Glomerular visceral epithelial cell (primary cell): Measurements from ENCODE around the gene HTR3E.
"Not testable (repeated sequence)": the region's sequence is repeated elsewhere in the genome, so short reads cannot be mapped to it uniquely, and the experiment has no call there.

Source experiments
- DNase-seq: peaks from one replicate; pipeline ENCODE4 v3.0.0-alpha.2; 2016; ENCODE audit errors: extremely low spot score

Gene HTR3E

GRCh38 chr3:184116017-184116416 lies 19.2 kb downstream of the HTR3E start:
- no peak for DNase-seq

- DNase-seq, result no peak
These were observed 20.8 kb downstream of the HTR3E start for GRCh38 chr3:184117636-184118035.

GRCh38 chr3:184121031-184121430 lies 24.2 kb downstream of the HTR3E start:
- DNase-seq, result not testable (repeated sequence)

DNA sequence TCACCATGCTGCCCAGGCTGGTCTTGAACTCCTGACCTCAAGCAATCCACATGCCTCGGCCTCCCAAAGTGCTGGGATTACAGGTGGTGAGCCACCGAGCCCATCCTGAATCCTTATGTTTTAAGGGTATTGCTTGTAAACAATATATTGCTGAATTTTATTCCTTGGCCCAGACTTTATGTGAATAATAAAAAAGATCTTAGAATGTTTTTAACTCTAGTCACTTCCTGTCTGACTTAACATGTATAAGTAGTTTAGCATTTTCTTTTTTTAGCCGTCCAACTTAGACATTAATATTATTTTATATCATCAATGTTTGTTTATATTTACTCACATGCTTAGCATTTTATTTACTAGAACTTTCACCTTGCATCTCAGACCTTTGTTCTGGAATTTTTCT lies 29.1 kb downstream of the HTR3E start:
- DNase-seq, result no peak

DNA sequence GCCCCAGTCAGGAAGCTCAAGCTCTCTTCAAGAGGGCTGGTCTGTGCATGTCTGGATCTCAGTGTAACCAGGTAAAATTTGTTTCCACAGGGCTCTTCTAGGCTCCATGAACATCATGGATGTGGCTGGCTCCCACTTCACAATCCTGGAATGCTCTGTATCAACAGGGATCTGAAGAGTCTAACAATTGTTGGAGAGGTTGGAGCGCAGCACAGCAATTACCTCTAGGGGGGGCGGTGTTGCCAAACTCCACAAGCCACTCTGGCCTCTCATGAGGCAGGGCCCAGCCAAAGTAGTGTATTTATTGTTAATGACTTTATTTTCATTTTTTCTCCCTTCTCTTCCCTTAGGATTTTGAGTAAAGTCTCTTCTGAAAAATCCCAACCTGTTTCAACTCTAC lies 32.1 kb downstream of the HTR3E start:
- peak; percentile 16 for DNase-seq

DNA sequence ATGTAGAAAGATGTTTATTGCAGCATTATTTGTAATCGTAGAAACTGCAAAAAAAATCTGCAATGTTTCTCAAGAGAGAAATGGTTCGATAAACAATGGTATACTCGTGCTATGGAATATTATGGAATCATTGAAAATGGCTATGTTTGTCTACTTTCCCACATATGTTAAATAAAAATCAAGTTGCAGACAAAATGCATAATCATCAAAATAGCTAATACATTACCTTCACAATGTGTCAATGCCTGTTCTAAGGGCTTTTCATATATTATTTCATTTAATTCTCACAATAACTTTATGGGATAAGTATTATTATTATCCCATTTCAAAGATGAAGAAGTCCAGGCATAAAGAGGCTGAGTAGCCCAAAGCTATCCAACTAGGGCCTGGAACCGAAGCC lies 36.1 kb downstream of the HTR3E start:
- DNase-seq, result no peak

GRCh38 chr3:184133840-184134745 lies 37.2 kb downstream of the HTR3E start:
- peak; percentile 75 for DNase-seq

DNA sequence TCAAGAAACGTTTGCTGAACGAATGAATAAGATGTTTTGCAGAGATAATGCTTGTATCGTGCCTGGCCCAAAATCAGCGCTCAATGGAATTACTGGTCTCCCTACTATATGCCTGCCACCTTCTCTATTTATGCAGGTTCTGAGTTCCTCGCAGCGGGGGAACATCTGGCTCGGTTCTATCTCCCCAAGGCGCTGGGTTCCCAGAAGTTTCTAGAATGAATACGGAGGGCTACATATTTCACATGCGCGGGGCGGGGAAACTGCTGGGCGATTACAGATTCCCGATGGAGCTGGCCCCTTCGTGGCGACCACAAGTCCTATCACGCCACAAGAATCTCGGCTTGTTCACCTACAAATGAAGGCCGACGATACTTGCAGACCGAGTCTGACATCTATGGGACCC lies 37.9 kb downstream of the HTR3E start:
- no peak for DNase-seq

GRCh38 chr3:184135149-184135910 lies 38.5 kb downstream of the HTR3E start, which contains the start of gene EIF2B5:
TSS of gene EIF2B5 (plus strand) at chr3:184135358. CDS start at chr3:184135386, 28 bp downstream.
- peak; percentile 87 for DNase-seq

DNA sequence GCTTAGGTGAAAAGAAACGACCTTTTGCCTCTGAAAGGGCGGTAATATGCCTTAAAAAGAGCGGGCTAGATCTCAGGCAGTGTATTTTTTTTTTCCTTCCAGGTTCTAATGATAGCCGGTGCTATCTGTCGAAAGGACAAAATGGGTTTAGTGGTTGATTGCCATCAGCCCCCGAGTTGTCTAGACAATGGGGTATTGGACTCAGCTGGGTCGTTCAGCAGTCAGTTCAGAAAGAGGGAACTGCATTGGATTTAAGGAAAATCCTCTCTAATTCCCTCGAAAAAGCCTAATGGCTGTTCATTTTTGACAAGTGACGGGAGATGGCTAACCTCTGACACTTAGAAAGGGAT lies 39.0 kb downstream of the HTR3E start:
- no peak for DNase-seq

DNA sequence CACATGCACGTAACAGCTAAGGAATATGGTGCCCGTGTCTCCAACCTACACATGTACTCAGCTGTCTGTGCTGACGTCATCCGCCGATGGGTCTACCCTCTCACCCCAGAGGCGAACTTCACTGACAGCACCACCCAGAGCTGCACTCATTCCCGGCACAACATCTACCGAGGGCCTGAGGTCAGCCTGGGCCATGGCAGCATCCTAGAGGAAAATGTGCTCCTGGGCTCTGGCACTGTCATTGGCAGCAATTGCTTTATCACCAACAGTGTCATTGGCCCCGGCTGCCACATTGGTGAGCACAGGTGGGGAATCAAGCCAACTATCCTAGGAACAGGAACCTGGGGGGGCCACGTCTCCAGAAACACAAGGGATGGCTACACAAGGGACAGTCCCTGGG lies 43.6 kb downstream of the HTR3E start:
- no peak for DNase-seq

GRCh38 chr3:184142199-184142598 lies 45.3 kb downstream of the HTR3E start:
- DNase-seq, result no peak

DNA sequence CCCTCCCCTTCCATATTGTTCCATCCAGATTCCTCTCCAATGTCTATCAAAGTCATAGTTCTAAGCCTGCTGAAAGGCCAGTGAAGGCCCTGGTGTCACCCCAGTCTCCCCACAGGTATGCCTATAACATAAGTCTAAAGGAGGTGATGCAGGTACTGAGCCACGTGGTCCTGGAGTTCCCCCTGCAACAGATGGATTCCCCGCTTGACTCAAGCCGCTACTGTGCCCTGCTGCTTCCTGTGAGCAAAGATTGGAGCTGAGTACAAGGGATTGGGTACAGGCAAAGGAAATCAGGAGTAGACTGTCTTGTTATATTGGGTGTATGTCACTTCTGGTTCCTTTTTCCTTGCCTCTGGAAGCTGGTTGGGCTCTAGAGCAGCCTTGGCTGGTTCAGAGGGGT lies 46.5 kb downstream of the HTR3E start:
- no peak for DNase-seq

- DNase-seq, result no peak
These were observed 47.6 kb downstream of the HTR3E start for GRCh38 chr3:184144505-184144904.

DNA sequence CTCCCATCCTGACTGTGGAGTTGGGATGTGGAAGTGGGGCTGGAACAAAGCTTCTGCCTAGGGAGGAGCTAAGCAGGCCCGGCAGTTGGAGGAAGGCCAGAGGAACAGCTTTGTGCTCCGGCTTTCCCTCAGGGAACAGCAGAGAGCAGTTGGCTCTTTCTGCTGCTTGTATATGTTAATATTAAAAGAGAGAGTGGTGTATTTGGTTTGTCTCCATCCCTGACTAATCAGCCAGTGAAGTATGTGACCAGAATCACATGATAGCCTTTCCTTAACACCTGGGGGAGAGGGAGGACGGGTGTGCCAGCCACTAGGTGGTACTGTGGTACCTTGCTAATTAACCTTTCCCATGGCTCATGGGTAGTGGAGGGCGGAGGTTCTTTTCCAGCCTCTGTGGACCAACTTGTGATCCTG lies 48.3 kb downstream of the HTR3E start:
- DNase-seq, result peak; percentile 69

DNA sequence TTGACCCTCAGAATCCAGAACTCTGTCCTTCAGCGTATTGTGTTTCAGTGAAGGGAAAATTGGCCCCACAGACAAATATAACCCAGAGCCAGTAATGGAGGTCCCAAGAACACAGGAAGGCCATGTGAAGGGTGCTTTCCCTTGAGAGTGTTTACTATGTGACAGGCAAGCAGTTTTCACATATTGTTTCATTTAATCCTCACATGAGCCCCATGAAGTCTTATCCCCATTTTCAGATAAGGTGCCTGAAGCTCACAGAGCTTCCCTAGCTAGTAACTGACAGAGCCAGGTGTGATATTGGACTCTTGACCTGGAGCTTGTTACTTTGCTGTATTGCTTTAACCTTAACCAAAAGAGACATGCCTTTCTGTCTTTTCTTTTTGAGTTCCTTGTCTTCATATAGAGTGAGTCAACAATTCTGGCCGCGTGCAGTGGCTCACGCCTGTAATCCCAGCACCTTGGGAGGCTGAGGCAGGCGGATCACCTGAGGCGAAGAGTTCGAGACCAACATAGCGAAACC lies 48.9 kb downstream of the HTR3E start:
- no peak for DNase-seq

DNA sequence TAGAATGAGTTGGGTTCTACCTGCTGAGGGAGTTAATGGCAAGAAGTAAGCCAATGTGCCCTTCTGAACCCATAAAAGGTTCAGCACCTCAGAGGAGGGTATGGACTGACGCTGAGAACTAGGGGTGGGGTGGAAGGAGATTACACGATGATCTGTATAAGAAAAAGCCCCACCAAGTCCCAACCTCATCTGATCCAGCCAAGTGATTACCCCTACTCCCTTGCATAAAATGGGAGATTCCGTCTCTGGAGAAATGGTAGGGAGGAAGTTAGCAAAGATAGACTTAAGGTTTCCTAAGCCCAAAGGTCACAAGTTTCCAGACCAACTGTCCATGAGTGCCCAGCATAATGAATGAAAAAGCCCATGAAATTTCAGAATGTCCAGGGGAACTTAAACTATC lies 51.2 kb downstream of the HTR3E start:
- DNase-seq, result no peak

DNA sequence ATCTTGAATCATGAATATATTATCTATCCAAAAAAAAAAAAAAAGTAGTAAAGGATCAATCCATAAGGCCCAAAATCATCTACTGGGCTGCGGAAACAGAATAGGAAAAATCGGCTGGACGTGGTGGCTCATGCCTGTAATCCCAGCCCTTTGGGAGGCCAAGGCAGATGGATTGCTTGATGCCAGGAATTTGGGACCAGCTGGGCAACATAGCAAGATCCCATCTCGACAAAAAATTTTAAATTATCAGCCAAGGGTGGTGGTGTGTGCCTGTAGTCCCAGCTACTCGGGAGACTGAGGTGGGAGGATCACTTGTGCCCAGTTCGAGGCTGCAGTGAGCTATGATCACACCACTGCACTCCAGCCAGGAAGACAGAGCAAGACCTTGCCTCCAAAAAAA lies 52.3 kb downstream of the HTR3E start:
- no peak for DNase-seq

GRCh38 chr3:184149770-184150169 lies 52.9 kb downstream of the HTR3E start:
- DNase-seq, result not testable (repeated sequence)

GRCh38 chr3:184154885-184155643 lies 58.2 kb downstream of the HTR3E start, which contains the start of gene DVL3:
TSS of gene DVL3 (plus strand) at chr3:184155377. CDS start at chr3:184155636, 259 bp downstream.
- peak; percentile 70 for DNase-seq

DNA sequence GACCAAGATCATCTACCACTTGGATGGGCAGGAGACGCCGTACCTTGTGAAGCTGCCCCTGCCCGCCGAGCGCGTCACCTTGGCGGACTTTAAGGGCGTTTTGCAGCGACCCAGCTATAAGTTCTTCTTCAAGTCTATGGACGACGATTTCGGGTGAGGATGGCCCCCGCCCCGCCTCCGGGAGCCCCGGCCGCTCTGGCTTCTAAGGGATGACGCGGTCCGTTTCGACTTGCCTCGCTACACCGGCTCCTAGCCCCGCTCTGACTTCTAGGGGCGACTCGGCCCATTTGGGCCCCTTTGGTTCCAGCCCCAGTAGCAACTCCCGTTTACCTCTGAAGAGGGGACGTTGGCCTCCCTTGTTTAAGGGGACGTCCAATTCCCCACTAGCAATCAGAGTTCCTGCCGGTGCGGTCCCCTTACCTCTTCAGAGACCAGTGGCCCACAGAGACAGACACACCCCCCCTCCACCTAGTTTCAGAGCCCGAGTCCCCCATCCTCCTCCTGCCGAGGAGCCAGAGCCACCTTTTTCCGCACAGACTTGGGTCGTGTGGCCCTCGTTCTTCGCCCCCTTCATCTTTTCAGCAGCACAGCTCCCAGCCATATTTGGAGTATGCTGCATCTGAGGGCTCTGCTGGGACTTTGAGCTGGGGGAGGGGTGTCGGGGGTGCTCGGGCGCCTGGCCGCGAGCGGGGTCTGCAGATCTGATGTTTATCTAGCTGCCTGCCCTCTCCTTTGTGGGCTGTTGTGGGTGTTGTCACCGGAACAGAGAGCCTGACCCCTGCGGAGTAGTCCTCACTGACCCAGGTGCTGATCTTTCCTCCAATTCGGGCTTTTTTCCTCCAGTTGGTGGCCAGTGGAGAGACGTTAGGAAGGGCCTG lies 59.0 kb downstream of the HTR3E start:
- peak; percentile 33 for DNase-seq
